Upper lobe of left lung (tissue), 4 donors: ENCODE data around the gene CD247.

Source experiments
- CTCF ChIP-seq, 6 experiments: fragments of 450-650 bp in 4 of 6; fragments of 200-600 bp in 2 of 6; sonication (generic) in 2 of 6; IDR thresholded peaks; one replicate each; pipeline ENCODE4 v1.5.1; 2016 to 2019; ENCODE audit warnings: antibody characterized with exemption in 6 of 6
- POLR2A ChIP-seq, 4 donors: fragments of 450-650 bp; IDR thresholded peaks; one replicate each; pipeline ENCODE4 v1.5.1; 2016 to 2017; ENCODE audit warnings: antibody characterized with exemption in 4 of 4, mild to moderate bottlenecking in 2 of 4

- TF ChIP-seq CTCF (IDR thresholded peaks at IDR 0.05), result no peak
- TF ChIP-seq POLR2A (IDR thresholded peaks at IDR 0.05), result no peak
Measured at GRCh38 chr1:167509587-167509986, 8.7 kb downstream of the CD247 start.
